Caco-2 (cell line): ENCODE measurements around the gene MRPL40. TPM values are rescaled to one million over a fixed set of nuclear protein-coding genes. Genes with fewer than 3 reads are reported as not detected.

ENCODE experiments used
- BruUV-seq: library from RNA; stranded (reverse); fragments of 400-500 nt; replicated peaks from 2 replicates; lab custom pipeline; 2021; lab: Mats Ljungman, UMichigan
- CTCF ChIA-PET: fragments of 300-600 bp; sonication (Branson Sonifier 250); formaldehyde crosslinking; loops from one replicate; lab custom pipeline; 2022; ENCODE audit warnings: antibody characterized with exemption; lab: Charles Lee
- POLR2A ChIA-PET: fragments of 300-600 bp; sonication (Branson Sonifier 250); formaldehyde crosslinking; loops from one replicate; lab custom pipeline; 2022; ENCODE audit warnings: antibody characterized with exemption; lab: Charles Lee
- DNase-seq, 2 experiments: peaks; one replicate each; pipeline versions ENCODE4 v3.0.0 to v3.0.0-alpha.2; 2020 to 2022
- H3K27me3 ChIP-seq: replicated peaks from 2 replicates; pipeline ENCODE4 v1.6.0; 2011; ENCODE audit warnings: low read length; ENCODE audit not compliant: control insufficient read depth, insufficient read depth
- H3K36me3 ChIP-seq: 2 replicates; pipeline ENCODE4 v1.5.1; 2011; ENCODE audit warnings: low read length; ENCODE audit not compliant: control insufficient read depth, insufficient read depth
- H3K4me1 ChIP-seq: fragments of 250-450 bp; sonication (Bioruptor Pico); 2 replicates; pipeline ENCODE4 v1.5.1; 2020; ENCODE audit warnings: mild to moderate bottlenecking
- H3K4me3 ChIP-seq: 2 replicates; pipeline ENCODE4 v1.5.1; 2011; ENCODE audit warnings: low read depth, mild to moderate bottlenecking, control low read depth, low read length
- H3K9me3 ChIP-seq: fragments of 250-450 bp; sonication (Bioruptor Pico); 2 replicates; pipeline ENCODE4 v1.5.1; 2020; ENCODE audit warnings: mild to moderate bottlenecking, moderate library complexity
- H3K27ac Mint-ChIP-seq: one replicate; pipeline ENCODE4 v1.8.0; 2022; ENCODE audit warnings: mixed read lengths; ENCODE audit not compliant: unreplicated experiment
- H3K27me3 Mint-ChIP-seq: one replicate; pipeline ENCODE4 v1.8.0; 2022; ENCODE audit warnings: mixed read lengths; ENCODE audit not compliant: insufficient read depth, unreplicated experiment
- H3K36me3 Mint-ChIP-seq: one replicate; pipeline ENCODE4 v1.8.0; 2022; ENCODE audit warnings: mild to moderate bottlenecking, mixed read lengths; ENCODE audit not compliant: insufficient read depth, unreplicated experiment
- H3K4me1 Mint-ChIP-seq: one replicate; pipeline ENCODE4 v1.8.0; 2022; ENCODE audit warnings: low read depth, mixed read lengths; ENCODE audit not compliant: unreplicated experiment
- H3K4me3 Mint-ChIP-seq: one replicate; pipeline ENCODE4 v1.8.0; 2022; ENCODE audit warnings: mild to moderate bottlenecking, moderate library complexity, mixed read lengths; ENCODE audit not compliant: unreplicated experiment
- H3K9me3 Mint-ChIP-seq: one replicate; pipeline ENCODE4 v1.8.0; 2022; ENCODE audit warnings: mixed read lengths; ENCODE audit not compliant: unreplicated experiment
- CTCF ChIP-seq, 2 experiments: fragments of 200-600 bp in 1 of 2; IDR thresholded peaks; 1 replicate in 1 of 2; 2 replicates in 1 of 2; pipeline versions ENCODE4 v1.5.1 to v1.8.0; 2011 to 2022; ENCODE audit warnings: antibody characterized with exemption in 1 of 2, control low read depth in 1 of 2, inconsistent platforms in 1 of 2, low read depth in 1 of 2, low read length in 1 of 2, mild to moderate bottlenecking in 1 of 2, moderate library complexity in 1 of 2; ENCODE audit not compliant: insufficient read depth in 1 of 2, severe bottlenecking in 1 of 2, unreplicated experiment in 1 of 2
- intact Hi-C: fragments of 100-400 bp; cut with micrococcal nuclease; formaldehyde crosslinking; loops from one replicate; pipeline ENCODE4 v1.10.0; 2022; ENCODE audit not compliant: unreplicated experiment
- total RNA-seq: library from RNA; stranded (reverse); gene quantifications from 2 replicates; pipeline ENCODE4 v1.2.3, GENCODE V29; 2022

MRPL40 gene
- total RNA-seq, 1 experiment from 2014 or later: 42.7 TPM

- CTCF ChIA-PET: no interaction called here
- no peak for DNase-seq
- Mint-ChIP-seq H3K9me3 (no peaks in the 10 kb centered on the region), H3K4me1 (no peaks in the 10 kb centered on the region), H3K27me3 (no peaks in the 10 kb centered on the region), H3K4me3 (no peak overlapping the region), H3K36me3 (peaks cover 52% of the 10 kb centered on the region), H3K27ac (no peak overlapping the region)
- Histone ChIP-seq H3K27me3 (no peaks in the 10 kb centered on the region), H3K4me1 (no peaks in the 10 kb centered on the region), H3K36me3 (peaks cover 5% of the 10 kb centered on the region), H3K9me3 (no peaks in the 10 kb centered on the region), H3K4me3 (no peak overlapping the region)
- TF ChIP-seq CTCF (IDR thresholded peaks at IDR 0.05; ENCODE audit: insufficient read depth in 1 of 2, low read depth in 1 of 2, low read length in 1 of 2, severe bottlenecking in 1 of 2, unreplicated experiment in 1 of 2): no peak
- intact Hi-C loops: loop anchor here (10.0 kb wide), 1 partner anchor 163 kb away; no protein-coding TSS in a partner anchor
- POLR2A ChIA-PET: no interaction called here
- no TSS peak for BruUV-seq
These were observed 39.2 kb downstream of the MRPL40 start for GRCh38 chr22:19471572-19471971.

- intact Hi-C loops: loop anchor here (10.0 kb wide), 1 partner anchor 163 kb away; no protein-coding TSS in a partner anchor
- Mint-ChIP-seq H3K4me1 (peaks cover 3% of the 10 kb centered on the region), H3K36me3 (peaks cover 52% of the 10 kb centered on the region), H3K27me3 (no peaks in the 10 kb centered on the region), H3K27ac (peak overlapping the region; percentile 39), H3K4me3 (no peak overlapping the region), H3K9me3 (no peaks in the 10 kb centered on the region)
- Histone ChIP-seq H3K36me3 (peaks cover 5% of the 10 kb centered on the region), H3K27me3 (no peaks in the 10 kb centered on the region), H3K9me3 (no peaks in the 10 kb centered on the region), H3K4me3 (no peak overlapping the region), H3K4me1 (no peaks in the 10 kb centered on the region)
- no peak for DNase-seq
- no TSS peak for BruUV-seq
- CTCF ChIA-PET: no interaction called here
- TF ChIP-seq CTCF (IDR thresholded peaks at IDR 0.05; ENCODE audit: insufficient read depth in 1 of 2, low read depth in 1 of 2, low read length in 1 of 2, severe bottlenecking in 1 of 2, unreplicated experiment in 1 of 2): no peak
- POLR2A ChIA-PET: no interaction called here
These were observed 39.9 kb downstream of the MRPL40 start for GRCh38 chr22:19472233-19472632.

GRCh38 chr22:19473578-19473977 lies 41.2 kb downstream of the MRPL40 start:
- no peak overlapping the region for H3K27ac Mint-ChIP-seq
- intact Hi-C loops: loop anchor here (10.0 kb wide), 1 partner anchor 161 kb away; no protein-coding TSS in a partner anchor

More at GRCh38 chr22:19473578-19473977, 41.2 kb downstream of the MRPL40 start:
- Mint-ChIP-seq H3K4me1 (peaks cover 14% of the 10 kb centered on the region), H3K36me3 (peaks cover 45% of the 10 kb centered on the region), H3K27me3 (no peaks in the 10 kb centered on the region), H3K9me3 (no peaks in the 10 kb centered on the region), H3K4me3 (no peak overlapping the region)
- TF ChIP-seq CTCF (IDR thresholded peaks at IDR 0.05; ENCODE audit: insufficient read depth in 1 of 2, low read depth in 1 of 2, low read length in 1 of 2, severe bottlenecking in 1 of 2, unreplicated experiment in 1 of 2): no peak
- peak in 1 of 2 experiments; percentile 13 for DNase-seq
- Histone ChIP-seq H3K36me3 (peaks cover 2% of the 10 kb centered on the region), H3K9me3 (no peaks in the 10 kb centered on the region), H3K27me3 (no peaks in the 10 kb centered on the region), H3K4me1 (no peaks in the 10 kb centered on the region), H3K4me3 (no peak overlapping the region)
- ChIA-PET CTCF (interaction anchor here (0.6 to 2.3 kb wide), 4 partner anchors 50 to 174 kb away, joined by 3 to 10 read pairs (median 4); no protein-coding TSS in a partner anchor), POLR2A (no interaction called here)
- BruUV-seq: no TSS peak
